ENCODE results near the gene SPON1.

GRCh38 chr11:14150878-14151277 lies 188.4 kb downstream of the SPON1 start:
- TF ChIP-seq FOXP2 (optimal IDR thresholded peaks at IDR 0.05; ENCODE audit: borderline replicate concordance, extremely low read depth, extremely low read length, insufficient read depth): no peak
- no peak for TF ChIP-seq REST (IDR thresholded peaks at IDR 0.05; ENCODE audit: insufficient read depth in 1 of 2, low read depth in 2 of 2, low read length in 2 of 2)
- TF ChIP-seq POLR2AphosphoS5 (IDR thresholded peaks at IDR 0.05; ENCODE audit: low read depth, low read length): no peak

Data from PFSK-1 (cell line).